SH-SY5Y (cell line): Measurements from ENCODE around the gene RNF138.

Experiments used
- GATA2 ChIP-seq: IDR thresholded peaks from 2 replicates; pipeline ENCODE4 v1.6.1; 2011; ENCODE audit warnings: mild to moderate bottlenecking, low read depth, low read length
- GATA3 ChIP-seq: IDR thresholded peaks from 2 replicates; pipeline ENCODE4 v1.6.1; 2011; ENCODE audit warnings: low read depth, mild to moderate bottlenecking, low read length, moderate library complexity

GRCh38 chr18:32135625-32136024 is 44.0 kb downstream of the RNF138 start:
- no peak for TF ChIP-seq GATA2
- no peak for TF ChIP-seq GATA3
